ENCODE data around the gene TNPO2.

DNA sequence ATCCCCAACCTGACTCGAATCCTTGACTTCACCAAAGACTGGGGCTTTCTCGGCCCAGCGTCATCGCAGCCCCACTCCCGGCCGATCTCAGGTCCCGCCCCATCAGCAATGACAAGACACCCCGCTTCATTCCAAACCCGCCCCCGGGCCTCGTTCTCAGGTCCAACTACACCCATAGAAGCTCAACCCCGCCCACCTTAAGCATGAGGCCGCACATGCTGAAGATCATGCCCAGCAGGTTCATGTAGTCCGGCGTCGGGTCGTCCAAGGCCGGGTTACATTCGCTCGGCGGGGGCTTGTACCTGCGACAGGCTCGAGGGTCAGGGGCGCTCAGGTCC lies 54.8 kb downstream of the TNPO2 start:
- TF ChIP-seq EZH2 (IDR thresholded peaks at IDR 0.05; ENCODE audit: insufficient read depth, poor library complexity, severe bottlenecking) (no peak), EZH2phosphoT487 (IDR thresholded peaks at IDR 0.05; ENCODE audit: insufficient read depth, low read depth) (no peak)

Data from GM23248 (cell line).